CD4-positive, alpha-beta T cell (primary cell): Measurements from ENCODE around the gene MEGF11. TPM values are rescaled to one million over a fixed set of nuclear protein-coding genes. Genes with fewer than 3 reads are reported as not detected.

Experiments
- ATAC-seq: fragments of 200-7000 bp; cut with Tn5 transposase; one replicate; pipeline ENCODE4 v1.10.0; 2022; ENCODE audit warnings: mild to moderate bottlenecking; ENCODE audit not compliant: poor library complexity
- CTCF ChIA-PET: fragments of 350-600 bp; sonication (Branson Sonifier 250); formaldehyde crosslinking; loops from one replicate; lab custom pipeline; 2021; ENCODE audit warnings: antibody characterized with exemption, inconsistent platforms; lab: Charles Lee
- POLR2A ChIA-PET: fragments of 350-600 bp; sonication (Branson Sonifier 250); formaldehyde crosslinking; loops from one replicate; lab custom pipeline; 2021; ENCODE audit warnings: antibody characterized with exemption, inconsistent platforms; lab: Charles Lee
- DNase-seq, 14 experiments: peaks; one replicate each; pipeline ENCODE4 v3.0.0-alpha.2; 2013 to 2020; ENCODE audit warnings: mixed read lengths in 2 of 14
- H3K27ac ChIP-seq, 2 donors: one replicate each; pipeline versions ENCODE4 v1.5.1 to v1.7.0; 2013; ENCODE audit warnings: low read length in 2 of 2, low read depth in 1 of 2, mild to moderate bottlenecking in 1 of 2
- H3K27me3 ChIP-seq, 2 experiments: 1 replicate in 1 of 2; 2 replicates in 1 of 2; pipeline versions ENCODE4 v1.6.1 to v1.7.0; 2013; ENCODE audit warnings: low read length in 2 of 2, control low read depth in 1 of 2, mild to moderate bottlenecking in 1 of 2, moderate library complexity in 1 of 2; ENCODE audit not compliant: insufficient read depth in 2 of 2, control insufficient read depth in 1 of 2
- H3K36me3 ChIP-seq: one replicate; pipeline ENCODE4 v1.6.1; 2013; ENCODE audit warnings: low read length, control low read depth; ENCODE audit not compliant: insufficient read depth
- H3K4me1 ChIP-seq: one replicate; pipeline ENCODE4 v1.6.1; 2013; ENCODE audit warnings: low read length, control low read depth; ENCODE audit not compliant: insufficient read depth
- H3K4me3 ChIP-seq: one replicate; pipeline ENCODE4 v1.5.1; 2013; ENCODE audit warnings: mild to moderate bottlenecking, low read length, moderate library complexity
- H3K9me3 ChIP-seq, 2 experiments: 1 replicate in 1 of 2; 2 replicates in 1 of 2; pipeline versions ENCODE4 v1.6.1 to v1.7.0; 2013; ENCODE audit warnings: low read length in 2 of 2, mild to moderate bottlenecking in 2 of 2, control low read depth in 1 of 2, moderate library complexity in 1 of 2; ENCODE audit not compliant: control insufficient read depth in 1 of 2, insufficient read depth in 1 of 2
- H3K27ac Mint-ChIP-seq: one replicate; pipeline ENCODE4 v1.8.0; 2020; ENCODE audit warnings: mixed read lengths
- H3K27me3 Mint-ChIP-seq: one replicate; pipeline ENCODE4 v1.8.0; 2021; ENCODE audit warnings: mixed read lengths
- H3K36me3 Mint-ChIP-seq: one replicate; pipeline ENCODE4 v1.8.0; 2021; ENCODE audit warnings: low read depth, mixed read lengths
- H3K4me1 Mint-ChIP-seq: one replicate; pipeline ENCODE4 v1.8.0; 2021; ENCODE audit warnings: low read depth, mixed read lengths
- H3K4me3 Mint-ChIP-seq: one replicate; pipeline ENCODE4 v1.8.0; 2020; ENCODE audit warnings: mild to moderate bottlenecking, mixed read lengths
- H3K9me3 Mint-ChIP-seq: one replicate; pipeline ENCODE4 v1.8.0; 2020; ENCODE audit warnings: mixed read lengths
- intact Hi-C, 2 experiments: fragments of 100-400 bp; cut with DNase I in 1 of 2; cut with micrococcal nuclease in 1 of 2; formaldehyde crosslinking; loops; one replicate each; pipeline versions ENCODE4 v1.15.1 to v1.9.0; 2023 to 2025; cut with DNase I, micrococcal nuclease
- total RNA-seq, 174 experiments: library from RNA in 2 of 174; stranded (reverse) in 2 of 174; gene quantifications; one replicate each; pipeline ENCODE4 v1.2.3 and lab custom pipeline; 2021 to 2026
- TF ChIP-seq, protein P1 (sequence below): fragments of 200-600 bp; IDR thresholded peaks from one replicate; pipeline ENCODE4 v1.8.0; 2022; ENCODE audit warnings: antibody characterized with exemption, mild to moderate bottlenecking

The MEGF11 gene
- total RNA-seq, 2 experiments from 2014 or later: not detected

- Mint-ChIP-seq H3K4me1 (peaks cover 6% of the 10 kb centered on the region), H3K27ac (no peak overlapping the region)
- intact Hi-C loops: no loop called here
Observed at GRCh38 chr15:65945616-65946015, 307.9 kb downstream of the MEGF11 start.

GRCh38 chr15:65944404-65944803, 309.1 kb downstream of the MEGF11 start:
- Histone ChIP-seq H3K4me3 (no peak overlapping the region), H3K27me3 (no peaks in the 10 kb centered on the region), H3K4me1 (peaks cover 4% of the 10 kb centered on the region), H3K9me3 (no peaks in the 10 kb centered on the region), H3K36me3 (no peaks in the 10 kb centered on the region), H3K27ac (no peak overlapping the region)
- Mint-ChIP-seq H3K9me3 (no peaks in the 10 kb centered on the region), H3K4me1 (peaks cover 6% of the 10 kb centered on the region), H3K4me3 (no peak overlapping the region), H3K27ac (no peak overlapping the region), H3K27me3 (no peaks in the 10 kb centered on the region), H3K36me3 (no peaks in the 10 kb centered on the region)
- no peak for ATAC-seq
- intact Hi-C loops: no loop called here
- POLR2A ChIA-PET: interaction anchor here (0.6 kb wide), 1 partner anchor 63 kb away, joined by 3 read pairs; no protein-coding TSS in a partner anchor
- CTCF ChIA-PET: no interaction called here
- TF ChIP-seq, protein P1, sequence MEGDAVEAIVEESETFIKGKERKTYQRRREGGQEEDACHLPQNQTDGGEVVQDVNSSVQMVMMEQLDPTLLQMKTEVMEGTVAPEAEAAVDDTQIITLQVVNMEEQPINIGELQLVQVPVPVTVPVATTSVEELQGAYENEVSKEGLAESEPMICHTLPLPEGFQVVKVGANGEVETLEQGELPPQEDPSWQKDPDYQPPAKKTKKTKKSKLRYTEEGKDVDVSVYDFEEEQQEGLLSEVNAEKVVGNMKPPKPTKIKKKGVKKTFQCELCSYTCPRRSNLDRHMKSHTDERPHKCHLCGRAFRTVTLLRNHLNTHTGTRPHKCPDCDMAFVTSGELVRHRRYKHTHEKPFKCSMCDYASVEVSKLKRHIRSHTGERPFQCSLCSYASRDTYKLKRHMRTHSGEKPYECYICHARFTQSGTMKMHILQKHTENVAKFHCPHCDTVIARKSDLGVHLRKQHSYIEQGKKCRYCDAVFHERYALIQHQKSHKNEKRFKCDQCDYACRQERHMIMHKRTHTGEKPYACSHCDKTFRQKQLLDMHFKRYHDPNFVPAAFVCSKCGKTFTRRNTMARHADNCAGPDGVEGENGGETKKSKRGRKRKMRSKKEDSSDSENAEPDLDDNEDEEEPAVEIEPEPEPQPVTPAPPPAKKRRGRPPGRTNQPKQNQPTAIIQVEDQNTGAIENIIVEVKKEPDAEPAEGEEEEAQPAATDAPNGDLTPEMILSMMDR: no peak
- DNase-seq: no peak

More at GRCh38 chr15:65945616-65946015, 307.9 kb downstream of the MEGF11 start:
- Histone ChIP-seq H3K9me3 (no peaks in the 10 kb centered on the region), H3K27ac (no peak overlapping the region), H3K4me3 (no peak overlapping the region), H3K27me3 (no peaks in the 10 kb centered on the region), H3K4me1 (peaks cover 4% of the 10 kb centered on the region), H3K36me3 (no peaks in the 10 kb centered on the region)
- ATAC-seq (no peak), DNase-seq (no peak)
- Mint-ChIP-seq H3K9me3 (no peaks in the 10 kb centered on the region), H3K36me3 (no peaks in the 10 kb centered on the region), H3K27me3 (no peaks in the 10 kb centered on the region), H3K4me3 (no peak overlapping the region)
- ChIA-PET POLR2A (no interaction called here), CTCF (no interaction called here)
- TF ChIP-seq, protein P1: no peak

- Histone ChIP-seq H3K27me3 (no peaks in the 10 kb centered on the region), H3K36me3 (no peaks in the 10 kb centered on the region), H3K4me1 (peaks cover 4% of the 10 kb centered on the region), H3K9me3 (no peaks in the 10 kb centered on the region), H3K27ac (no peak overlapping the region), H3K4me3 (no peak overlapping the region)
- ChIA-PET CTCF (no interaction called here), POLR2A (interaction anchor here (1.0 kb wide), 1 partner anchor 10 kb away, joined by 3 read pairs; no protein-coding TSS in a partner anchor)
- ATAC-seq: peak; percentile 44
- Mint-ChIP-seq H3K27ac (no peak overlapping the region), H3K4me1 (peaks cover 6% of the 10 kb centered on the region), H3K4me3 (no peak overlapping the region), H3K27me3 (no peaks in the 10 kb centered on the region), H3K9me3 (no peaks in the 10 kb centered on the region), H3K36me3 (no peaks in the 10 kb centered on the region)
- DNase-seq: peak in 1 of 14 experiments; percentile 32
- intact Hi-C loops: no loop called here
- TF ChIP-seq, protein P1: no peak
Observed at GRCh38 chr15:65942436-65942835, 311.1 kb downstream of the MEGF11 start.
